ENCODE data around the gene KRT77. TPM values are rescaled to one million over a fixed set of nuclear protein-coding genes. Genes with fewer than 3 reads are reported as not detected.

The KRT77 gene
- polyA plus RNA-seq, 1 of the 3 experiments (the other 2 are of a cell fraction), result not detected

- H3K36me3 ChIP-seq (replicated peaks in 1 of 2; ENCODE audit: control insufficient read depth in 1 of 2, insufficient read depth in 2 of 2, low read length in 1 of 2), result no peaks in the 10 kb centered on the region
- POLR2A ChIA-PET, result no interaction called here
- no peaks in the 10 kb centered on the region for H4K20me1 ChIP-seq (ENCODE audit: insufficient read depth)
- no peaks in the 10 kb centered on the region for H3K9me2 ChIP-seq
- H2AFZ ChIP-seq (ENCODE audit: low read depth), result no peak overlapping the region
- no peak overlapping the region for H3K27ac ChIP-seq (ENCODE audit: low read depth in 2 of 2, low read length in 1 of 2)
- H3K79me2 ChIP-seq (ENCODE audit: insufficient read depth), result no peaks in the 10 kb centered on the region
- CTCF ChIA-PET, result interaction anchor here (1.2 kb wide), 1 partner anchor 18 kb away, joined by 3 read pairs; no protein-coding TSS in a partner anchor
- no peak overlapping the region for H3K4me3 ChIP-seq (ENCODE audit: low read depth in 2 of 2, low read length in 1 of 2)
- H3F3A ChIP-seq (replicated peaks; ENCODE audit: insufficient read depth), result no peaks in the 10 kb centered on the region
- no peaks in the 10 kb centered on the region for H3K4me1 ChIP-seq (ENCODE audit: control insufficient read depth in 1 of 2, insufficient read depth in 2 of 2, low read depth in 1 of 2, low read length in 1 of 2)
- no peak for DNase-seq
- no peak for TF ChIP-seq EZH2phosphoT487 (IDR thresholded peaks at IDR 0.05; ENCODE audit: borderline replicate concordance, low read depth)
- no peak for TF ChIP-seq GABPA (IDR thresholded peaks at IDR 0.05; ENCODE audit: low read depth)
- no peak for TF ChIP-seq TCF12 (IDR thresholded peaks at IDR 0.05)
- H3K27me3 ChIP-seq (ENCODE audit: insufficient read depth), result peaks cover 39% of the 10 kb centered on the region; the same call in 1 of the 2 replicates
- H3K4me2 ChIP-seq, result no peak overlapping the region
- H3K9ac ChIP-seq, result no peak overlapping the region
- WGBS (ENCODE audit: low lambda C conversion rate), result 36% methylated on average over 3 of the region's 3 CpGs
- H3K9me3 ChIP-seq, result no peaks in the 10 kb centered on the region
Measured at GRCh38 chr12:52661668-52662067, 41.7 kb downstream of the KRT77 start.

- H3K9me3 ChIP-seq, result no peaks in the 10 kb centered on the region
- H2AFZ ChIP-seq (ENCODE audit: low read depth), result no peak overlapping the region
- ChIA-PET POLR2A (no interaction called here), CTCF (interaction anchor here (1.2 kb wide), 1 partner anchor 18 kb away, joined by 3 read pairs; no protein-coding TSS in a partner anchor)
- no peak overlapping the region for H3K4me2 ChIP-seq
- no peak for DNase-seq
- no peaks in the 10 kb centered on the region for H3K9me2 ChIP-seq
- 28% methylated on average over 3 of the region's 3 CpGs for WGBS (ENCODE audit: low lambda C conversion rate)
- no peaks in the 10 kb centered on the region for H3K79me2 ChIP-seq (ENCODE audit: insufficient read depth)
- H3K4me3 ChIP-seq (ENCODE audit: low read depth in 2 of 2, low read length in 1 of 2), result no peak overlapping the region
- H3F3A ChIP-seq (replicated peaks; ENCODE audit: insufficient read depth), result no peaks in the 10 kb centered on the region
- no peak overlapping the region for H3K27ac ChIP-seq (ENCODE audit: low read depth in 2 of 2, low read length in 1 of 2)
- H3K36me3 ChIP-seq (replicated peaks in 1 of 2; ENCODE audit: control insufficient read depth in 1 of 2, insufficient read depth in 2 of 2, low read length in 1 of 2), result no peaks in the 10 kb centered on the region
- peaks cover 37% of the 10 kb centered on the region; the same call in 1 of the 2 replicates for H3K27me3 ChIP-seq (ENCODE audit: insufficient read depth)
- TF ChIP-seq RXRA (IDR thresholded peaks at IDR 0.05; ENCODE audit: borderline replicate concordance, low read depth) (no peak), EZH2phosphoT487 (IDR thresholded peaks at IDR 0.05; ENCODE audit: borderline replicate concordance, low read depth) (no peak), EP300 (IDR thresholded peaks at IDR 0.05; ENCODE audit: borderline replicate concordance in 1 of 2, low read depth in 1 of 2, low read length in 1 of 2) (no peak), FOXJ3 (CRISPR knock-in tag; IDR thresholded peaks at IDR 0.05) (no peak), RAD21 (IDR thresholded peaks at IDR 0.05; ENCODE audit: low read length) (no peak), JUND (IDR thresholded peaks at IDR 0.05) (no peak), YY1 (IDR thresholded peaks at IDR 0.05; ENCODE audit: low read depth) (no peak), IRF3 (IDR thresholded peaks at IDR 0.05; ENCODE audit: low read depth, low read length) (no peak), TEAD4 (IDR thresholded peaks at IDR 0.05; ENCODE audit: borderline replicate concordance, insufficient read depth) (no peak), FOSL2 (IDR thresholded peaks at IDR 0.05; ENCODE audit: borderline replicate concordance, low read depth) (no peak), GABPA (IDR thresholded peaks at IDR 0.05; ENCODE audit: low read depth) (no peak), USF1 (IDR thresholded peaks at IDR 0.05; ENCODE audit: borderline replicate concordance, low read depth) (no peak), MEF2A (IDR thresholded peaks at IDR 0.05; ENCODE audit: borderline replicate concordance, low read depth) (no peak), REST (IDR thresholded peaks at IDR 0.05; ENCODE audit: low read depth, low read length) (no peak)
- TF ChIP-seq, protein P1, sequence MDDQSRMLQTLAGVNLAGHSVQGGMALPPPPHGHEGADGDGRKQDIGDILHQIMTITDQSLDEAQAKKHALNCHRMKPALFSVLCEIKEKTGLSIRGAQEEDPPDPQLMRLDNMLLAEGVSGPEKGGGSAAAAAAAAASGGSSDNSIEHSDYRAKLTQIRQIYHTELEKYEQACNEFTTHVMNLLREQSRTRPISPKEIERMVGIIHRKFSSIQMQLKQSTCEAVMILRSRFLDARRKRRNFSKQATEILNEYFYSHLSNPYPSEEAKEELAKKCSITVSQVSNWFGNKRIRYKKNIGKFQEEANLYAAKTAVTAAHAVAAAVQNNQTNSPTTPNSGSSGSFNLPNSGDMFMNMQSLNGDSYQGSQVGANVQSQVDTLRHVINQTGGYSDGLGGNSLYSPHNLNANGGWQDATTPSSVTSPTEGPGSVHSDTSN (IDR thresholded peaks at IDR 0.05), result no peak
- TF ChIP-seq, protein P2, sequence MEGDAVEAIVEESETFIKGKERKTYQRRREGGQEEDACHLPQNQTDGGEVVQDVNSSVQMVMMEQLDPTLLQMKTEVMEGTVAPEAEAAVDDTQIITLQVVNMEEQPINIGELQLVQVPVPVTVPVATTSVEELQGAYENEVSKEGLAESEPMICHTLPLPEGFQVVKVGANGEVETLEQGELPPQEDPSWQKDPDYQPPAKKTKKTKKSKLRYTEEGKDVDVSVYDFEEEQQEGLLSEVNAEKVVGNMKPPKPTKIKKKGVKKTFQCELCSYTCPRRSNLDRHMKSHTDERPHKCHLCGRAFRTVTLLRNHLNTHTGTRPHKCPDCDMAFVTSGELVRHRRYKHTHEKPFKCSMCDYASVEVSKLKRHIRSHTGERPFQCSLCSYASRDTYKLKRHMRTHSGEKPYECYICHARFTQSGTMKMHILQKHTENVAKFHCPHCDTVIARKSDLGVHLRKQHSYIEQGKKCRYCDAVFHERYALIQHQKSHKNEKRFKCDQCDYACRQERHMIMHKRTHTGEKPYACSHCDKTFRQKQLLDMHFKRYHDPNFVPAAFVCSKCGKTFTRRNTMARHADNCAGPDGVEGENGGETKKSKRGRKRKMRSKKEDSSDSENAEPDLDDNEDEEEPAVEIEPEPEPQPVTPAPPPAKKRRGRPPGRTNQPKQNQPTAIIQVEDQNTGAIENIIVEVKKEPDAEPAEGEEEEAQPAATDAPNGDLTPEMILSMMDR (IDR thresholded peaks at IDR 0.05), result no peak
- no peaks in the 10 kb centered on the region for H3K4me1 ChIP-seq (ENCODE audit: control insufficient read depth in 1 of 2, insufficient read depth in 2 of 2, low read depth in 1 of 2, low read length in 1 of 2)
- H3K9ac ChIP-seq, result no peak overlapping the region
- no peaks in the 10 kb centered on the region for H4K20me1 ChIP-seq (ENCODE audit: insufficient read depth)
Measured at GRCh38 chr12:52660934-52661499, 42.3 kb downstream of the KRT77 start.

All from SK-N-SH (cell line).